HG02571 (cell line): ENCODE measurements around the gene MXRA8.

Experiments used
- ATAC-seq: cut with Tn5 transposase; IDR thresholded peaks from one replicate; pipeline ENCODE4 v1.9.1; 2021; ENCODE audit warnings: mild to moderate bottlenecking, moderate library complexity; ENCODE audit not compliant: unreplicated experiment

MXRA8 gene

DNA sequence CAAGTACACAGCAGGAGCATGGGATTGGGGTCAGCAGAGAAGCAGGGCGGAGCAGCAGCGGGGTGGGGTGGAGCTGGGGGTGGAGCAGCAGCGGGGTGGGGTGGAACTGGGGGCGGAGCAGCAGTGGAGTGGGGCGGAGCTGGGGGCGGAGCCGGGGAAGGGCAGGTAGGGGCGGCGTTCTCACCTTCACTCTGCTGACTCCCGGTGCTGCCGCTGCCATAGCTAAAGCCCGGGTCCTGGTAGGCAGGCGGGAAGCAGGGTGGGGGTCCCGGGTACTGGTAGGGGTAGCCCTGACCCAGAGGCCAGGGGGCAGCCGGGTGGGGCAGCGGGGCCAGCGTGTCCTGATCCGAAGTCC is 20.6 kb downstream of the MXRA8 start:
- ATAC-seq, result no peak

DNA sequence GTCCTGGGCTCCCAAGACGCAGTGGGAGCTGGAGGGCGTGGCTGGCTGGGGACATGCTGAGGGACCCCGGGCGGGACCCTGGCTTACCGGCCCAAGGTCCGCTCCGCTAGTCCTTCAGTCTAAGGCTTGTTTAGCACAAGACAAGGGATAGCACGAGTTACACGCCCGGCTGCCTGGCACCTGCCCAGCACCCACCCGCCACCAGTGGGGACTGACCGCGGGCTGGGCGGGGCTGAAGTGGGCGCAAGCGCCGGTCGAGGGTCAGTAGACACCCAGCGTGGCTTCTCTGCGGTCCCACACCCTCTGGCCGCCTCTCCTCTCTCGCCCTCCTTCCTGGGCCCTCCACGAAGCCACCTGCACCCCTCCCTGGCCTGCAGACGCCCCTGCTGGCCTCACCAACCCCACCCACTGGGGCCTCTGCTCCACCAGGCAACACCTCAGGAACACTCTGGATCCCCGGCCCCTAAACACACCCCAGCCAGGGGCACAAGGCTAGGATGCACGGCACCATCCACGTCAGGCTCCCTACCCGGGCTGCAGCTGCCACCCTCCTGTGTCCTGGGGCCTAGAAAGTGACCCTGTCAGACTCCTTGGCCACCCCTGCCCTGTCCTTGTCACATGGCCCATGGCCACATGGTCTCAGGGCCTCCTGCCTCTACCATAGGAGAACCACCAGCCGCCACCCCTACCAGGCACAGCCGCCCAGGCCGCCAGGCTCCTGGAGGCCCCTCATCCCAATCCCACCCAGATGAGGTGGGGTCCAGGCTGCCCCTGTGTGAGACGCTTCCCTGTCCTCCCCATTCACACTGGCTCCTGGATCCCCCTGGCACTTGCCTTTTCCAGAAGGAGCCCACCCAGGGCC is 21.2 kb downstream of the MXRA8 start:
- ATAC-seq, result no peak

DNA sequence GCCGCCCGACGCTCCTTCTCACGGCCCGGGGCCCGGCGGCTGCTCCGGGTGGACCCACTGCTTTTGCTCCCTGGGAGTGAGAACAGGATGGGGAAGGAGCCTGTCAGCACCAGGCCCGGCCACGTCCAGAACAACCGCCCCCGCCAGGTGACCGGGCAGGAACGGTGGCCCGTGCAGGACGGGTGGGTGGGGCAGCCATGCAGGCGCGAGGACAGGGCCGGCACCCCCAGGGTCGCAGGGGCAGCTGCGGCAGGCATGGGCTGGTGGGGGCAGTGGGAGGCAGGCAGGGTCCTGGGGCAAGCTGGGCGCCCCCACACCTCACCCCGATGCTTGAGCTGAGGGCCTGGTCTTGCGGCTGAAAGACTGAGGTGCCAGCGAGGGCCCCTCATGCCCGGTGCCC is 21.9 kb downstream of the MXRA8 start:
- ATAC-seq, result no peak

- no peak for ATAC-seq
Measured at GRCh38 chr1:1335792-1336248, 22.5 kb downstream of the MXRA8 start.

GRCh38 chr1:1335283-1335682 is 23.1 kb downstream of the MXRA8 start:
- no peak for ATAC-seq

- no peak for ATAC-seq
Measured at GRCh38 chr1:1334835-1335234, 23.5 kb downstream of the MXRA8 start.

- ATAC-seq, result no peak
Measured at GRCh38 chr1:1333551-1334241, 24.7 kb downstream of the MXRA8 start.

DNA sequence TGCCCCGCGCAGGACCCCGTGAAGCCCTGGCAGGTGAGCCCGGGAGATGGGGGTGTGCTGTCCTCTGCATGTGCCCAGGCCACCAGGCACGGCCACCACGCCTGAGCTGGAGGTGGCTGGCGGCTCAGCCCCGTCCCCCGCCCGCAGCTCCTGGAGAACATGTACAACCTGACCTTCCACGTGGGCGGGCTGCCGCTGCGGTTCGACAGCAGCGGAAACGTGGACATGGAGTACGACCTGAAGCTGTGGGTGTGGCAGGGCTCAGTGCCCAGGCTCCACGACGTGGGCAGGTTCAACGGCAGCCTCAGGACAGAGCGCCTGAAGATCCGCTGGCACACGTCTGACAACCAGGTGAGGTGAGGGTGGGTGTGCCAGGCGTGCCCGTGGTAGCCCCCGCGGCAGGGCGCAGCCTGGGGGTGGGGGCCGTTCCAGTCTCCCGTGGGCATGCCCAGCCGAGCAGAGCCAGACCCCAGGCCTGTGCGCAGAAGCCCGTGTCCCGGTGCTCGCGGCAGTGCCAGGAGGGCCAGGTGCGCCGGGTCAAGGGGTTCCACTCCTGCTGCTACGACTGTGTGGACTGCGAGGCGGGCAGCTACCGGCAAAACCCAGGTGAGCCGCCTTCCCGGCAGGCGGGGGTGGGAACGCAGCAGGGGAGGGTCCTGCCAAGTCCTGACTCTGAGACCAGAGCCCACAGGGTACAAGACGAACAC is 25.4 kb downstream of the MXRA8 start:
- no peak for ATAC-seq

DNA sequence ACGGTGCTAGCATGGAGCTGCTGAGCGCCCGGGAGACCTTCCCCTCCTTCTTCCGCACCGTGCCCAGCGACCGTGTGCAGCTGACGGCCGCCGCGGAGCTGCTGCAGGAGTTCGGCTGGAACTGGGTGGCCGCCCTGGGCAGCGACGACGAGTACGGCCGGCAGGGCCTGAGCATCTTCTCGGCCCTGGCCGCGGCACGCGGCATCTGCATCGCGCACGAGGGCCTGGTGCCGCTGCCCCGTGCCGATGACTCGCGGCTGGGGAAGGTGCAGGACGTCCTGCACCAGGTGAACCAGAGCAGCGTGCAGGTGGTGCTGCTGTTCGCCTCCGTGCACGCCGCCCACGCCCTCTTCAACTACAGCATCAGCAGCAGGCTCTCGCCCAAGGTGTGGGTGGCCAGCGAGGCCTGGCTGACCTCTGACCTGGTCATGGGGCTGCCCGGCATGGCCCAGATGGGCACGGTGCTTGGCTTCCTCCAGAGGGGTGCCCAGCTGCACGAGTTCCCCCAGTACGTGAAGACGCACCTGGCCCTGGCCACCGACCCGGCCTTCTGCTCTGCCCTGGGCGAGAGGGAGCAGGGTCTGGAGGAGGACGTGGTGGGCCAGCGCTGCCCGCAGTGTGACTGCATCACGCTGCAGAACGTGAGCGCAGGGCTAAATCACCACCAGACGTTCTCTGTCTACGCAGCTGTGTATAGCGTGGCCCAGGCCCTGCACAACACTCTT is 26.2 kb downstream of the MXRA8 start:
- ATAC-seq, result no peak

DNA sequence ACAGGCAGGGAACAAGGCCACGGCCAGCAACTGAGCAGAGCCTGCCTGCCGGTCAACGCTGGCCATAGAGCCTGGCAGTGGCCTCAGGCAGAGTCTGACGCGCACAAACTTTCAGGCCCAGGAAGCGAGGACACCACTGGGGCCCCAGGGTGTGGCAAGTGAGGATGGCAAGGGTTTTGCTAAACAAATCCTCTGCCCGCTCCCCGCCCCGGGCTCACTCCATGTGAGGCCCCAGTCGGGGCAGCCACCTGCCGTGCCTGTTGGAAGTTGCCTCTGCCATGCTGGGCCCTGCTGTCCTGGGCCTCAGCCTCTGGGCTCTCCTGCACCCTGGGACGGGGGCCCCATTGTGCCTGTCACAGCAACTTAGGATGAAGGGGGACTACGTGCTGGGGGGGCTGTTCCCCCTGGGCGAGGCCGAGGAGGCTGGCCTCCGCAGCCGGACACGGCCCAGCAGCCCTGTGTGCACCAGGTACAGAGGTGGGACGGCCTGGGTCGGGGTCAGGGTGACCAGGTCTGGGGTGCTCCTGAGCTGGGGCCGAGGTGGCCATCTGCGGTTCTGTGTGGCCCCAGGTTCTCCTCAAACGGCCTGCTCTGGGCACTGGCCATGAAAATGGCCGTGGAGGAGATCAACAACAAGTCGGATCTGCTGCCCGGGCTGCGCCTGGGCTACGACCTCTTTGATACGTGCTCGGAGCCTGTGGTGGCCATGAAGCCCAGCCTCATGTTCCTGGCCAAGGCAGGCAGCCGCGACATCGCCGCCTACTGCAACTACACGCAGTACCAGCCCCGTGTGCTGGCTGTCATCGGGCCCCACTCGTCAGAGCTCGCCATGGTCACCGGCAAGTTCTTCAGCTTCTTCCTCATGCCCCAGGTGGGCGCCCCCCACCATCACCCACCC is 27.0 kb downstream of the MXRA8 start, which contains the start of gene TAS1R3:
Gene TAS1R3 (plus strand): TSS at position 213 of the 898 bp plus-strand sequence. CDS start 66 bp downstream, at position 279.
- no peak for ATAC-seq

- ATAC-seq, result no peak
Measured at GRCh38 chr1:1330366-1331067, 27.8 kb downstream of the MXRA8 start.

- no peak for ATAC-seq
Measured at GRCh38 chr1:1329304-1330210, 28.8 kb downstream of the MXRA8 start.

- ATAC-seq, result no peak
Measured at GRCh38 chr1:1328254-1328653, 30.1 kb downstream of the MXRA8 start.

DNA sequence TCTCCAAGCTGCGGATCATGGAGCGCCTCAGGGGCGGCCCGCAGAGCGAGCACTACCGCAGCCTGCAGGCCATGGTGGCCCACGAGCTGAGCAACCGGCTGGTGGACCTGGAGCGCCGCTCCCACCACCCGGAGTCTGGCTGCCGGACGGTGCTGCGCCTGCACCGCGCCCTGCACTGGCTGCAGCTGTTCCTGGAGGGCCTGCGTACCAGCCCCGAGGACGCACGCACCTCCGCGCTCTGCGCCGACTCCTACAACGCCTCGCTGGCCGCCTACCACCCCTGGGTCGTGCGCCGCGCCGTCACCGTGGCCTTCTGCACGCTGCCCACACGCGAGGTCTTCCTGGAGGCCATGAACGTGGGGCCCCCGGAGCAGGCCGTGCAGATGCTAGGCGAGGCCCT is 31.1 kb downstream of the MXRA8 start:
- no peak for ATAC-seq

DNA sequence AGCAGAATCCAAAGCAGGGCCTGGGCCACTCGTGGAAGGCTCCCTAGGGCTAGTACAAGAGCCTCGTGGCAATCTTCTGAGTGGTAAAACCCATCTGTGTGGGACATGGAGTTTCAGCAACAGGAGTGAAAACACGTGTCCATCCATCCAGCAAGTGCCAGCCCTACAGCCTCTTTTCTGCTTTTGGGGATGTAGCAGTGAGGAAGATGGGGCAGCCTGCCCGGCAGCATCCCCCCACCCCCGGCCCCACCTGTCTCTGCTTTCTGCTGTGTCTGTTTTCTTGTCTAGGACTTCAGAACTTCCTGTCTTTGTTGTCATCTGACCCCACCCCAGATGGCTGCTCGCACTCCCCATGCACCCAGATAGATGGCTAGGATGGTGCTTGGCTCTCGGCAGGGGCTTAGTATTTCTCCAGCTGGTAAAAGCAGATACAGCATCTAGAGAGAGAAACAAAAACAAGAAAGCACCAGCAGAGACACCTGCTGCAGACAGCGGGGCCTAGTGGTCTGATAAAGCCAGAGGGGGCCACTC is 32.2 kb downstream of the MXRA8 start:
- ATAC-seq, result no peak

- ATAC-seq, result no peak
Measured at GRCh38 chr1:1325288-1326074, 32.9 kb downstream of the MXRA8 start.
